HEK293 (cell line): ENCODE data around the gene TBC1D14.
A peak's percentile ranks its signal among the peaks of the same experiment; 100 is the strongest.

ENCODE experiments used
- HOXD13 ChIP-seq: sonication (generic); formaldehyde crosslinking; IDR thresholded peaks from 2 replicates; pipeline ENCODE4 v1.8.0; 2022; ENCODE audit warnings: missing genetic modification reagents, borderline replicate concordance
- KLF16 ChIP-seq: fragments of 450-650 bp; formaldehyde crosslinking; IDR thresholded peaks from 2 replicates; pipeline ENCODE4 v1.5.1; 2017; ENCODE audit warnings: missing biosample characterization, missing genetic modification characterization
- KLF8 ChIP-seq: fragments of 450-650 bp; formaldehyde crosslinking; IDR thresholded peaks from 2 replicates; pipeline ENCODE4 v1.5.1; 2016; ENCODE audit warnings: missing biosample characterization, missing genetic modification characterization
- SP2 ChIP-seq: fragments of 450-650 bp; formaldehyde crosslinking; IDR thresholded peaks from 2 replicates; pipeline ENCODE4 v1.5.1; 2016; ENCODE audit warnings: missing biosample characterization, missing genetic modification characterization
- YY1 ChIP-seq: fragments of 450-650 bp; formaldehyde crosslinking; IDR thresholded peaks from 2 replicates; pipeline ENCODE4 v1.5.1; 2018; ENCODE audit warnings: missing biosample characterization, missing genetic modification characterization
- ZBTB1 ChIP-seq: fragments of 450-650 bp; formaldehyde crosslinking; IDR thresholded peaks from 2 replicates; pipeline ENCODE4 v1.5.1; 2016; ENCODE audit warnings: missing biosample characterization, missing genetic modification characterization
- ZFP3 ChIP-seq: fragments of 450-650 bp; formaldehyde crosslinking; IDR thresholded peaks from 2 replicates; pipeline ENCODE4 v1.5.1; 2016; ENCODE audit warnings: low read depth, missing biosample characterization, missing genetic modification characterization
- ZNF274 ChIP-seq, 2 experiments: fragments of 200-500 bp in 1 of 2; fragments of 450-650 bp in 1 of 2; sonication (Bioruptor generic) in 1 of 2; formaldehyde crosslinking in 1 of 2; IDR thresholded peaks; 2 replicates each; pipeline versions ENCODE4 v1.5.1 to v1.6.1; 2014 to 2016; ENCODE audit warnings: borderline replicate concordance in 1 of 2, inconsistent platforms in 1 of 2, low read length in 1 of 2, missing biosample characterization in 1 of 2, missing genetic modification characterization in 1 of 2
- ZNF549 ChIP-seq: fragments of 450-650 bp; IDR thresholded peaks from 2 replicates; pipeline ENCODE4 v1.5.1; 2018; ENCODE audit warnings: missing biosample characterization, missing genetic modification characterization, mild to moderate bottlenecking, inconsistent platforms, moderate library complexity
- TF ChIP-seq, protein P1 (sequence below): fragments of 450-650 bp; formaldehyde crosslinking; IDR thresholded peaks from 2 replicates; pipeline ENCODE4 v1.5.1; 2016; ENCODE audit warnings: missing biosample characterization, missing genetic modification characterization
- TF ChIP-seq, protein P2 (sequence below): fragments of 450-650 bp; IDR thresholded peaks from 2 replicates; pipeline ENCODE4 v1.5.1; 2018; ENCODE audit warnings: missing biosample characterization, missing genetic modification characterization

DNA sequence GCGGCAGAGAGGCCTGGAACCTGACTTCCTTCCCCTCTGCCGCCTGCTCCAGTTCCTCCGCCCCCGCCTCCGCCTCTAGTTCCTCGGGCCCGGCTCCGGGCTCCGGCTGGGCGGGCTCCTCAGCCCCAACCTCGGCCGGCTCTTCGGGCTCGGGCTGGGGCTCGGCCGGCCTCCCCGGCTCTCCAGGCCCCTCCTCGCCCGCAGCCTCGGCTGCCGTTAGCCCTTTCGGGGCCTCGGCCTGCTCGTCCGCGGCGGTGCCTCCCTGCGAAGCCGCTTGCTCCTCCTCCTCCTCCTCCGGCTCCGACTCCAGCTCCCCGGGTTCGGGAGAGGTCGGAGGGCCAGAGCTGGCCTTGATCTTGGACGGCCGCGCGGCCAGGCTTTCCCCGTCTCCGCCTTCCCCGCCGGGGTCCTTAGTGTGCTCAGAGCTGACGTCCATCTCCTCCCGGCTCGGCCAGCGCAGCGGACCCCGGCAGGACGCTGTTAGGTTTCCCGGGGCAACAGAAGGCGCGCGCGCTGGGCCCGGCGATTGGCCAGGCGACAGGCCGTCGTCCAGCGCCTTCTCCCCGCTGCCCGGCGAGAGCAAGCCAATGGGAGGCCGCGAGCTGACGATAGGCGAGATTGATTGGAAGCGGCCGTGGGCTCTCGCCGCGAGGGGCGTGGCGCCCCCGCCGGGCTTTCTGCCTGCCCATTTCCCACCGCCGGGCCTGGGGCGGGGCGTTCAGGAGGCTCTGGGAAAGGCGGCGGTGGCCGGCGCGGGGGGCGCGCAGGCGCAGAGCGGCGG is 133.1 kb downstream of the TBC1D14 start:
- TF ChIP-seq, protein P1, sequence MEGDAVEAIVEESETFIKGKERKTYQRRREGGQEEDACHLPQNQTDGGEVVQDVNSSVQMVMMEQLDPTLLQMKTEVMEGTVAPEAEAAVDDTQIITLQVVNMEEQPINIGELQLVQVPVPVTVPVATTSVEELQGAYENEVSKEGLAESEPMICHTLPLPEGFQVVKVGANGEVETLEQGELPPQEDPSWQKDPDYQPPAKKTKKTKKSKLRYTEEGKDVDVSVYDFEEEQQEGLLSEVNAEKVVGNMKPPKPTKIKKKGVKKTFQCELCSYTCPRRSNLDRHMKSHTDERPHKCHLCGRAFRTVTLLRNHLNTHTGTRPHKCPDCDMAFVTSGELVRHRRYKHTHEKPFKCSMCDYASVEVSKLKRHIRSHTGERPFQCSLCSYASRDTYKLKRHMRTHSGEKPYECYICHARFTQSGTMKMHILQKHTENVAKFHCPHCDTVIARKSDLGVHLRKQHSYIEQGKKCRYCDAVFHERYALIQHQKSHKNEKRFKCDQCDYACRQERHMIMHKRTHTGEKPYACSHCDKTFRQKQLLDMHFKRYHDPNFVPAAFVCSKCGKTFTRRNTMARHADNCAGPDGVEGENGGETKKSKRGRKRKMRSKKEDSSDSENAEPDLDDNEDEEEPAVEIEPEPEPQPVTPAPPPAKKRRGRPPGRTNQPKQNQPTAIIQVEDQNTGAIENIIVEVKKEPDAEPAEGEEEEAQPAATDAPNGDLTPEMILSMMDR (tag by site-specific recombination), result no peak
- TF ChIP-seq ZBTB1 (tag by site-specific recombination) (no peak), YY1 (tag by site-specific recombination) (no peak), SP2 (peak; percentile 93), HOXD13 (CRISPR knock-in tag) (no peak), ZFP3 (no peak), KLF8 (tag by site-specific recombination) (no peak), ZNF274 (IDR thresholded peaks at IDR 0.05; ENCODE audit: low read length) (no peak), ZNF274 (tag by site-specific recombination; IDR thresholded peaks at IDR 0.05; ENCODE audit: borderline replicate concordance) (no peak), ZNF549 (tag by site-specific recombination) (no peak), KLF16 (tag by site-specific recombination) (peak; percentile 32; the same call in 1 of the 2 replicates)
- TF ChIP-seq, protein P2, sequence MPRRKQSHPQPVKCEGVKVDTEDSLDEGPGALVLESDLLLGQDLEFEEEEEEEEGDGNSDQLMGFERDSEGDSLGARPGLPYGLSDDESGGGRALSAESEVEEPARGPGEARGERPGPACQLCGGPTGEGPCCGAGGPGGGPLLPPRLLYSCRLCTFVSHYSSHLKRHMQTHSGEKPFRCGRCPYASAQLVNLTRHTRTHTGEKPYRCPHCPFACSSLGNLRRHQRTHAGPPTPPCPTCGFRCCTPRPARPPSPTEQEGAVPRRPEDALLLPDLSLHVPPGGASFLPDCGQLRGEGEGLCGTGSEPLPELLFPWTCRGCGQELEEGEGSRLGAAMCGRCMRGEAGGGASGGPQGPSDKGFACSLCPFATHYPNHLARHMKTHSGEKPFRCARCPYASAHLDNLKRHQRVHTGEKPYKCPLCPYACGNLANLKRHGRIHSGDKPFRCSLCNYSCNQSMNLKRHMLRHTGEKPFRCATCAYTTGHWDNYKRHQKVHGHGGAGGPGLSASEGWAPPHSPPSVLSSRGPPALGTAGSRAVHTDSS, result peak; percentile 49; the same call in 1 of the 2 replicates
